Sigmoid colon (tissue), 3 donors: ENCODE data around the gene NKX2-2.

Experiments
- POLR2A ChIP-seq, 2 donors: fragments of 450-650 bp; IDR thresholded peaks; one replicate each; pipeline ENCODE4 v1.6.1; 2016; ENCODE audit warnings: antibody characterized with exemption in 2 of 2, mild to moderate bottlenecking in 2 of 2, moderate library complexity in 2 of 2
- TF ChIP-seq, protein P1 (sequence below), 4 experiments: fragments of 450-650 bp in 3 of 4; fragments of 200-600 bp in 1 of 4; IDR thresholded peaks; one replicate each; pipeline ENCODE4 v1.5.1; 2016 to 2019; ENCODE audit warnings: antibody characterized with exemption in 4 of 4, mild to moderate bottlenecking in 3 of 4, moderate library complexity in 2 of 4

DNA sequence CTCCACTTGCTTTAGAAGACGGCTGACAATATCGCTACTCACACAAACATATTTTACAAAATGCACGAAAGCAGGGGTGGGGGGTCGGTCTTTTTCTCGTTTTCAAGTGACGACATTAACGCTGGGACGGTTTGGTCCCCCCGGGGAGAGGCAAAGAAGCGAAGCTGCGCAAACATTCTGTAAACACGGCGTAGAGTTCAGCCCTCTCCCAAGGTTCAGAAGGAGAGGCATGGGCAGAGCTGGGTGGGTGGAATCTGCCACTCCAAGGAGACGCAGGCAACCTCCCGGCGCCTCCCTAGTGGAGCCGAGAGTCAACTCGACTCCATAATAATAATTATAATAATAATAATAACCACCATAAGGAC lies 2.4 kb downstream of the NKX2-2 start:
- TF ChIP-seq, protein P1, sequence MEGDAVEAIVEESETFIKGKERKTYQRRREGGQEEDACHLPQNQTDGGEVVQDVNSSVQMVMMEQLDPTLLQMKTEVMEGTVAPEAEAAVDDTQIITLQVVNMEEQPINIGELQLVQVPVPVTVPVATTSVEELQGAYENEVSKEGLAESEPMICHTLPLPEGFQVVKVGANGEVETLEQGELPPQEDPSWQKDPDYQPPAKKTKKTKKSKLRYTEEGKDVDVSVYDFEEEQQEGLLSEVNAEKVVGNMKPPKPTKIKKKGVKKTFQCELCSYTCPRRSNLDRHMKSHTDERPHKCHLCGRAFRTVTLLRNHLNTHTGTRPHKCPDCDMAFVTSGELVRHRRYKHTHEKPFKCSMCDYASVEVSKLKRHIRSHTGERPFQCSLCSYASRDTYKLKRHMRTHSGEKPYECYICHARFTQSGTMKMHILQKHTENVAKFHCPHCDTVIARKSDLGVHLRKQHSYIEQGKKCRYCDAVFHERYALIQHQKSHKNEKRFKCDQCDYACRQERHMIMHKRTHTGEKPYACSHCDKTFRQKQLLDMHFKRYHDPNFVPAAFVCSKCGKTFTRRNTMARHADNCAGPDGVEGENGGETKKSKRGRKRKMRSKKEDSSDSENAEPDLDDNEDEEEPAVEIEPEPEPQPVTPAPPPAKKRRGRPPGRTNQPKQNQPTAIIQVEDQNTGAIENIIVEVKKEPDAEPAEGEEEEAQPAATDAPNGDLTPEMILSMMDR (IDR thresholded peaks at IDR 0.05): no peak
- TF ChIP-seq POLR2A (IDR thresholded peaks at IDR 0.05): no peak
